ENCODE data around the gene AP3D1.
A peak's percentile ranks its signal among the peaks of the same experiment; 100 is the strongest.

Gene AP3D1

DNA sequence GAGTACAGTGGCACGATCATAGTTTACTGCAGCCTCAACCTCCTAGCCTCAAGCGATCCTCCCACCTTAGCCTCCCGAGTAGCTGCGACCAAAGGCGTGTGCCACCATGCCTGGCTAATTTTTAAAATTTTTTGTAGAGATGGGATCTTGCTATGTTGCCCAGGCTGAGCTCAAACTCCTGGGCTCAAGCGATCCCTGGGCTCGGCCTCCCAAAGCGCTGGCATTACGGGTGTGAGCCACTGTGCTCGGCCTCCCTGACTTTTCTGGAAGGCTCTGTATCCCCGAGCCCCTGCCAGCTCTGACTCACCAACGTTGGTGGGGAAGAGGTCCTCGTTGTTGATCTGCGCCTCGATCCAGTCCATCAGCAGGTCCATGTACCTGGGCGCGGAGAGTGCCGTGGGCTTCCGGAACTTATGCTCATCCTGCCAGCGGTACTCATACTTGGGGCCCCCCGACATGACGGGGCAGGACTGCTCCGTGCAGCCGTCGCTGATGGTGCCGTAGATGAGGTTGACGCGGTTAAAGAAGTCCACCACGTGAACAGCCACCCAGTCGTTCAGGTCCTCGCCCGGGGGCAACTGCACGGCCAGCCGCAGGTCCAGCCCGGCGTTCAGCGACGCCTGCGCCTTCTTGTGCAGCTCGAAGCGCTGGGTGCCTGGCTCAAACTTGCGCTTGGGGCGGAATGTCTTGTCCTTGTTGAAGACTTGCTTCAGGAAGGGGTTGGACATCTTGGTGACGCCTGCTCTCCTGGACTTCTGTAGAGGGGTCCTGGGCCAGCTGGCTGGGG lies 73.3 kb downstream of the AP3D1 start:
- no peak overlapping the region for H3K4me3 ChIP-seq (ENCODE audit: low read depth in 1 of 2, low read length in 1 of 2)
- TF ChIP-seq, protein P1, sequence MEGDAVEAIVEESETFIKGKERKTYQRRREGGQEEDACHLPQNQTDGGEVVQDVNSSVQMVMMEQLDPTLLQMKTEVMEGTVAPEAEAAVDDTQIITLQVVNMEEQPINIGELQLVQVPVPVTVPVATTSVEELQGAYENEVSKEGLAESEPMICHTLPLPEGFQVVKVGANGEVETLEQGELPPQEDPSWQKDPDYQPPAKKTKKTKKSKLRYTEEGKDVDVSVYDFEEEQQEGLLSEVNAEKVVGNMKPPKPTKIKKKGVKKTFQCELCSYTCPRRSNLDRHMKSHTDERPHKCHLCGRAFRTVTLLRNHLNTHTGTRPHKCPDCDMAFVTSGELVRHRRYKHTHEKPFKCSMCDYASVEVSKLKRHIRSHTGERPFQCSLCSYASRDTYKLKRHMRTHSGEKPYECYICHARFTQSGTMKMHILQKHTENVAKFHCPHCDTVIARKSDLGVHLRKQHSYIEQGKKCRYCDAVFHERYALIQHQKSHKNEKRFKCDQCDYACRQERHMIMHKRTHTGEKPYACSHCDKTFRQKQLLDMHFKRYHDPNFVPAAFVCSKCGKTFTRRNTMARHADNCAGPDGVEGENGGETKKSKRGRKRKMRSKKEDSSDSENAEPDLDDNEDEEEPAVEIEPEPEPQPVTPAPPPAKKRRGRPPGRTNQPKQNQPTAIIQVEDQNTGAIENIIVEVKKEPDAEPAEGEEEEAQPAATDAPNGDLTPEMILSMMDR (IDR thresholded peaks at IDR 0.05): no peak
- H3K36me3 ChIP-seq: peaks cover 95% of the 10 kb centered on the region
- H3K4me1 ChIP-seq (ENCODE audit: control insufficient read depth in 1 of 2, insufficient read depth in 1 of 2, low read depth in 1 of 2, low read length in 1 of 2): peaks cover 65 to 68% of the 10 kb centered on the region in 2 experiments
- peak overlapping the region; percentile 100 for H3K27ac ChIP-seq
- H3K27me3 ChIP-seq: no peaks in the 10 kb centered on the region
- H3K9me3 ChIP-seq: no peaks in the 10 kb centered on the region

GRCh38 chr19:2077398-2077797 lies 74.0 kb downstream of the AP3D1 start:
- H3K27ac ChIP-seq: peak overlapping the region; percentile 100
- peaks cover 65% of the 10 kb centered on the region in 2 experiments for H3K4me1 ChIP-seq (ENCODE audit: control insufficient read depth in 1 of 2, insufficient read depth in 1 of 2, low read depth in 1 of 2, low read length in 1 of 2)
- TF ChIP-seq, protein P1 (IDR thresholded peaks at IDR 0.05): no peak
- no peak overlapping the region for H3K4me3 ChIP-seq (ENCODE audit: low read depth in 1 of 2, low read length in 1 of 2)
- peaks cover 95% of the 10 kb centered on the region for H3K36me3 ChIP-seq
- H3K9me3 ChIP-seq: no peaks in the 10 kb centered on the region
- H3K27me3 ChIP-seq: no peaks in the 10 kb centered on the region

DNA sequence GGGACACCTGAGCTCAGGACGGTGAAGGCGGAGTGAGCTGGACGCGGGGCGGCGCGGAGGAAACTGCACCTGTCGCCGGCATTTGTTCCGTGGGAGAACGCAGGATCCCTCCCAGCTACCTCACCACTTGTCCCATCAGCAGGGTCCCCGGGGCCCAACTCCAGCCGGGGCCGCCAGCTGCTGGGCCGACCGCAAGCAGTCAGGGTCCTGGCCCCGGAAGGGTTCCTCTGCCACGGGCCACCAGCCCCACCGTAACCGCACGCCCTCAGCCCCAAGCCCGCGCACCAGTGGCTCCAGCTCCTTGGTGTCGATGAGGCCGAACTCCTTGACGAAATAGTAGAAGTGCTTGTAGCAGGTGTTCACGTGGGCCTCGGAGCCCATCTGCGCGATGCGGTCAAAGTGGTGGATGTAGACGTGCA lies 74.8 kb downstream of the AP3D1 start:
- peak overlapping the region; percentile 100 for H3K27ac ChIP-seq
- H3K4me1 ChIP-seq (ENCODE audit: control insufficient read depth in 1 of 2, insufficient read depth in 1 of 2, low read depth in 1 of 2, low read length in 1 of 2): peaks cover 57% of the 10 kb centered on the region in 2 experiments
- H3K9me3 ChIP-seq: no peaks in the 10 kb centered on the region
- H3K4me3 ChIP-seq (ENCODE audit: low read depth in 1 of 2, low read length in 1 of 2): no peak overlapping the region
- peaks cover 95% of the 10 kb centered on the region for H3K36me3 ChIP-seq
- no peaks in the 10 kb centered on the region for H3K27me3 ChIP-seq
- TF ChIP-seq, protein P1 (IDR thresholded peaks at IDR 0.05): no peak

DNA sequence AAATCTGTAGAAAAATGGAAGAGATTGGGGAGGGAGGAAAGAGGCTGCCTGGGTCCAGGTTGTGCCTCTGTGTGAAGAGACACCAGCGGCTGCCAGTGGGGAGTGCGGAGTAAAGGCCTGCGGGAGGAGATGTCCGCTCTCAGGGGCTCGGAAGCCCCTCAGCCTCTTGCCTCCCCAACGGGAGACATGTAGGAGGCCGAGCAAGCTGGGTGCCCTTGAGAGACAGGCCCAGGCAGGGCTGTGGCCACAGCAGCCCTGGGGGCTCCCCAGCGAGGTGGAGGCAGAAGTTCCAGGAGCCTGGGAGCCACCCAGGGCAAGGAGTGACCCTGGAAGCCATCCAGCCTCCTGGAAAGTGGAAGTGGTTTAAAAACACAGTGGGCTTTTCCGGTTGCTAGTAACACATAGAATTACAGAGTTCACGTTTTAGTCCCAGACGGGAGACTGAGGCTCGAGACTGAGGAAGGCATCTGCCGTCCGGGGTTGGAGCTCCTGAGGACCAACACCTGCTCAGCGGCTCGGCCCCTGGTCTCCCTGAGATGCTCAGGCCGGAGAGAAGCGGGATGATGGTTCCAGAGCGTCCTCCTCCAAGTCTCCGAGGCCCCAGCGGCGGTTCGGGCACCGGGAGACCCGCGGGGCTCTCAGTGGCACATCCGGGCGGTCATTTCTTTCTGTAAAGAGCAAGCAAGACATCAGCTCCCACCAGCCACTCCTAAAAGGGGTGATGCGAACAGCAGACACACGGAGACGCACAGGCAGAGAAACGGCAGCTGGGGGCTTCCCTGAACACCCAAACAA lies 78.4 kb downstream of the AP3D1 start:
- H3K4me3 ChIP-seq (ENCODE audit: low read depth in 1 of 2, low read length in 1 of 2): peak overlapping the region; percentile 12 to 57
- peaks cover 91% of the 10 kb centered on the region for H3K36me3 ChIP-seq
- H3K4me1 ChIP-seq (ENCODE audit: control insufficient read depth in 1 of 2, insufficient read depth in 1 of 2, low read depth in 1 of 2, low read length in 1 of 2): peaks cover 47 to 50% of the 10 kb centered on the region in 2 experiments
- H3K9me3 ChIP-seq: no peaks in the 10 kb centered on the region
- peak overlapping the region; percentile 100 for H3K27ac ChIP-seq
- H3K27me3 ChIP-seq: no peaks in the 10 kb centered on the region
- TF ChIP-seq, protein P1 (IDR thresholded peaks at IDR 0.05): no peak

DNA sequence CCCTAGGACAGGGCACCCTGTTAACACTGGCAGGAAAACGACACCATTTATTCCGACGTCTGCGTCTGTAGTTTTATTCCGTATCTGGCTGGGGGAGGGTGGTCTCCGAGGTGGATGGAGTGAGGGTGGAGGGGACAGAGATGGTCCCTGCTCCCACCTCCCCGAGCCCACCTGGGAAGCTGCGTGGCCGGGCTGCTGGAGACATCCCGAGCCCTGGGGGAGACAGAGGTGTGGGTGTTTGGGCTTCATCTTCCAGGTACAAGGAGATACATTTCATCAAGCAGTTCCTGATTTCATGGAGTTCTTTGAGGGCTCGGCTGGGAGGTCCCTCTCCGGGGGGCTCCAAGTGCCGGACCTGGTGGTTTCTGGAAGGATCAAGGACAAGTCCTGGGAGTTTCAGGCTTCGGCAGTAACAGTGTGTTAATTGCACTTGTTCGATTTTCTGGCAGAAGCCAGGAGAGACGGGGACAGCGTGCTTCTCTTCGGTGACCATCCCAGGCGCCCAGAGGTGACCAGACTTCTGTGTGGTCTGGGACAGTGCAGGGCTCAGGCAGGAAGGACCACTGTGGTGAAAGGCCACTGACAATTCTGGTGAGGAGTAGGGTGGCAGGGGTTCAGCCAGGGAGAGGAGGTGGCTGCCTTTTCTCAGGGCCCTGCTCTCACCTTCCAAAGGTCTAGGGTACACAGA lies 80.2 kb downstream of the AP3D1 start:
- Histone ChIP-seq H3K9me3 (no peaks in the 10 kb centered on the region), H3K4me1 (ENCODE audit: control insufficient read depth in 1 of 2, insufficient read depth in 1 of 2, low read depth in 1 of 2, low read length in 1 of 2) (peaks cover 47 to 50% of the 10 kb centered on the region in 2 experiments), H3K36me3 (peaks cover 73% of the 10 kb centered on the region), H3K27ac (peak overlapping the region; percentile 100), H3K27me3 (no peaks in the 10 kb centered on the region), H3K4me3 (ENCODE audit: low read depth in 1 of 2, low read length in 1 of 2) (no peak overlapping the region)
- TF ChIP-seq, protein P1 (IDR thresholded peaks at IDR 0.05): no peak
